ENCODE results near the gene MAB21L3.

- TF ChIP-seq CTCF (IDR thresholded peaks at IDR 0.05; ENCODE audit: low read length), result no peak
- TF ChIP-seq EZH2 (IDR thresholded peaks at IDR 0.05; ENCODE audit: borderline replicate concordance, low read length), result no peak
Observed at GRCh38 chr1:116177861-116178260, 66.7 kb downstream of the MAB21L3 start.

Measured in OCI-LY1 (cell line).